ENCODE measurements around the gene KRTAP20-2. TPM values are rescaled to one million over a fixed set of nuclear protein-coding genes. Genes with fewer than 3 reads are reported as not detected.

KRTAP20-2 gene
- total RNA-seq, 2 donors from 2014 or later, result not detected

DNA sequence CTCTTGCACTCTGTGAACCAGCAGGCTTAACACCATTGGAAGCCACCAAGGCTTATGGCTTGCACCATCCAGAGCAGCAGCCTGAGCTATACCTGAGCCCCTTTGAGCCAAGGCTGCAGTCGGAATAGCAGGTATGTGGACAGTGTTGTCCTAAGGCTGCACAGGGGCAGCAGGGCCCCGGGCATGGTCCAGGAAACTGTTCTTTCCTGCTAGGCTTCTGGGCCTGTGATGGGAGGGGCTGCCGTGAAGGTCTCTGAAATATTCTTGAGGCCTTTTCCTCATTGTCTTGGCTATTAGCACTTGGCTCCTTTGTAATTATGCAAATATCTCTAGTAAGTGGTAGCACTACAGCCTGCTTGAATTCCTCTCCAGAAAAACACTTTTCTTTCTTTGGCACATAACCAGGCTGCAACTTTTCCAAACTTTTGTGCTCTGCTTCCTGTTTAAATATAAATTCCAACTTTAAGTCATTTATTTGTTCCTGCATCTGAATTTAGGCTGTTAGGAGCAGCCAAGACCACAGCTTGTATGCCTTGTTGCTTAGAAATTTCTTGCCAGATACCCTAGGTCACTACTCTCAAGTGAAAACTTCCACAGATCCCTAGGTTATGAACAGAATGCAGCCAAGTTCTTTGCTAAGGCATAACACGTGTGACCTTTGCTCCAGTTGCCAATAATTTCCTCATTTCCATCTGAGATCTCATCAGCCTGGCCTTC lies 9.4 kb upstream of the KRTAP20-2 start:
- no peaks in the 10 kb centered on the region for H3K4me1 Mint-ChIP-seq
- H3K27me3 Mint-ChIP-seq, result no peaks in the 10 kb centered on the region
- no peak for DNase-seq
- H3K27ac Mint-ChIP-seq, result no peak overlapping the region
- no peak overlapping the region for H3K4me3 Mint-ChIP-seq
- H3K36me3 Mint-ChIP-seq (ENCODE audit: low read depth), result no peaks in the 10 kb centered on the region
- H3K9me3 ChIP-seq (ENCODE audit: control insufficient read depth, low read length, poor library complexity, severe bottlenecking), result no peaks in the 10 kb centered on the region
- ATAC-seq, result no peak

DNA sequence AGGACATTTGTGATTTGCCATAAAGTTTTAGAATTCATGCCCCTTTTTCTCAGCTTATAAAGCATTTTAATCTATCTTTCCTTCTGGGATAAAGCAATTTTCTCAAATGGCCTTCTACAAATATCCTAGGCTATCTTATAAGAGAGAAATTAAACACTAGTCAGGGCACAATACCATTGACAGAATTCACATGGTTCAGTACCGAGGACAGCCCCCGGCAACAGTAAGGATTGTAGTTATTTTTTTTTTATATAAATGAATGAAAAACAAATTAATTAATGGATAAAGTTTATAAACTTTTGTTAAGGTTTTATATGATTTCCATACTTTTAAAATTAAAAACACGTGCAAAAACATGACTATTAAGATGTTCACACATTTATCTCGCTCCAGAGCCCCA lies 6.9 kb upstream of the KRTAP20-2 start:
- Mint-ChIP-seq H3K27me3 (no peaks in the 10 kb centered on the region), H3K4me1 (no peaks in the 10 kb centered on the region), H3K36me3 (ENCODE audit: low read depth) (no peaks in the 10 kb centered on the region), H3K27ac (no peak overlapping the region), H3K4me3 (no peak overlapping the region)
- DNase-seq (no peak), ATAC-seq (no peak)
- H3K9me3 ChIP-seq (ENCODE audit: control insufficient read depth, low read length, poor library complexity, severe bottlenecking), result no peaks in the 10 kb centered on the region

DNA sequence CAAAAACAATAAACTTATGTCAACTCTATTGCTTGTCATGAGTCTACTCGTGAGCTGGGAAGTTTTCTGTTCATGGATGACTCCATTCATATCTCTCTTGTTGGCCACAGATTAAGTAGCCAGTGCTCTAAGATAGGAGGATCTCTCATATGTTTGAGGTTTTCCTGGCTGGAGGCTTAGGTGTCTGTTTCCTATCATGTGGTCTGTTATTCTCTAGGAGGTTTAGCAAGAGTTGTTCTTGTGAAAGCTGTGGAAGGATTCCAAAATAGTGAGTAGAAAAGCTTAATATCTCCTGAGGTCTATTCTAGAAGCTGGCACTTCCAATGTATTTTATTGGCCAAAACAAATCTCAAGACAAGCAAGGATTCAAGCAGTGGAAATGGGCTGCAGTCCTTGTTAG lies 5.8 kb upstream of the KRTAP20-2 start:
- ATAC-seq (no peak), DNase-seq (no peak)
- Mint-ChIP-seq H3K4me3 (no peak overlapping the region), H3K27me3 (no peaks in the 10 kb centered on the region), H3K36me3 (ENCODE audit: low read depth) (no peaks in the 10 kb centered on the region), H3K27ac (no peak overlapping the region), H3K4me1 (no peaks in the 10 kb centered on the region)
- no peaks in the 10 kb centered on the region for H3K9me3 ChIP-seq (ENCODE audit: control insufficient read depth, low read length, poor library complexity, severe bottlenecking)

- no peaks in the 10 kb centered on the region for H3K9me3 ChIP-seq (ENCODE audit: control insufficient read depth, low read length, poor library complexity, severe bottlenecking)
- no peak overlapping the region for H3K4me3 Mint-ChIP-seq
- no peak overlapping the region for H3K27ac Mint-ChIP-seq
- ATAC-seq (no peak), DNase-seq (no peak)
- no peaks in the 10 kb centered on the region for H3K27me3 Mint-ChIP-seq
- no peaks in the 10 kb centered on the region for H3K4me1 Mint-ChIP-seq
- no peaks in the 10 kb centered on the region for H3K36me3 Mint-ChIP-seq (ENCODE audit: low read depth)
These were observed 3.7 kb downstream of the KRTAP20-2 start for GRCh38 chr21:30638686-30639085.

DNA sequence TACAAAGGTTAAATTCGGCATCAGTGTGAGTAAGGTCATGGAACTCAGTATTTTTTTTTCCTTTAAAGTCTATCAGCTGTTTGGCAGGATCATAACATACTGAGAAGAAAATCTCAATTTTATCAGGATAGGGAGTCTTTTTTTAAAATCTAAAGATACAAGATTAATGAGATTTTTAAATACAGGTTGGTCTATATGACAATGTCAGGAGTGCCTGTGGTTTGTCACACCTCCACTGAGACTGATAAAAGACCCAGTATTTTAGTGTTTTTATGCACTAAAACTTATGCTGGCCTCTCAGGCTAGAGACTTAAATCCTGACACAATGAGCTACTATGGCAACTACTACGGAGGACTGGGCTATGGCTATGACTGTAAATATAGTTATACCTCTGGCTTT lies 7.6 kb downstream of the KRTAP20-2 start, which contains the start of gene KRTAP20-3:
Gene KRTAP20-3, plus strand, starts transcription at position 301 of the 400 bp plus-strand sequence.
- Mint-ChIP-seq H3K27me3 (no peaks in the 10 kb centered on the region), H3K36me3 (ENCODE audit: low read depth) (no peaks in the 10 kb centered on the region), H3K4me1 (no peaks in the 10 kb centered on the region), H3K4me3 (no peak within 1 kb of the TSS), H3K27ac (no peak within 1 kb of the TSS)
- no peak for DNase-seq
- H3K9me3 ChIP-seq (ENCODE audit: control insufficient read depth, low read length, poor library complexity, severe bottlenecking), result no peaks in the 10 kb centered on the region
- ATAC-seq, result no peak

DNA sequence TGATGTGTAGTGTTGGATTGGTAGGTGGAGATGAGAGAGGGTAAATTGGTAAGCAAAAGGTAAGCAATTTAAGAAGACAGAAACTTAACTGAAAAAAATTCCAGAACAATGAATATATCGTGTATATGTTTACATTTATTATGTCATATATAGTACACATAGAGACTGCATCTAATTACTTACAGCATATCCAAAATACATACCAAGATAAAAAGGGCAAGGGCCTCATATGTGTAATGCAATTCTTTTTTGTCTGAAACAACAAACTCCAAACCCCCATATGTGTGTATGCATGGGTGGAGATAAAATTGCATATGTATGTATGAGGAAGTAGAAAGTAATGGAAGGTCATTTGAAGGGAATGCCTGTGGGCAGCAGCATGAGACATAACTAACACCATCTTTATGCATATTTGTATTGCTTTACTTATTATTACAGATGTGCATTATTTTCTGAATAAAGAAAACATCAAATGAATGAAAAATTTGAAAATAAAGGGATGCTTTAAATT lies 12.0 kb downstream of the KRTAP20-2 start:
- DNase-seq (no peak), ATAC-seq (no peak)
- Mint-ChIP-seq H3K27me3 (no peaks in the 10 kb centered on the region), H3K4me1 (no peaks in the 10 kb centered on the region), H3K4me3 (no peak overlapping the region), H3K27ac (no peak overlapping the region), H3K36me3 (ENCODE audit: low read depth) (no peaks in the 10 kb centered on the region)
- H3K9me3 ChIP-seq (ENCODE audit: control insufficient read depth, low read length, poor library complexity, severe bottlenecking), result no peaks in the 10 kb centered on the region

DNA sequence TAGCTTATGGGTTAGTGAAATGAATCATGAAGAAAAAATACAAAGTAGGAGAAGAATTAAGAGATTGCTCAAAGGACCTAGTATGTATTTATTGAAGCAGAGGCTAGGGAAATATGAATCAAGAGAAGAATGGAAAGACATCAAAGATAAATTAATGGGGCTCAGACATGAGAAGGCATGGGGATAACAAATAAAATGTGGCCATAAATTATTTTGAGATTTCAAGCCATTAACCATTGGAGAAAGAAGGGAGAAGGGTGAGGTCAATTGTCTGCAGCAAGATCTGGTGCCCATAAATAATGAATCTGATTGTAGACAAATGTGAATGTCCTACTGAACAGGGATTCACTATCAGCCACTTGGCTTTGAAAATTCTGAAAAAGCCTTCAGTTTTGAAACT lies 17.9 kb downstream of the KRTAP20-2 start:
- H3K9me3 ChIP-seq (ENCODE audit: control insufficient read depth, low read length, poor library complexity, severe bottlenecking), result no peaks in the 10 kb centered on the region
- H3K36me3 Mint-ChIP-seq (ENCODE audit: low read depth), result no peaks in the 10 kb centered on the region
- ATAC-seq, result no peak

GRCh38 chr21:30668776-30669175 lies 33.8 kb downstream of the KRTAP20-2 start:
- DNase-seq (no peak), ATAC-seq (no peak)
- no peaks in the 10 kb centered on the region for H3K36me3 Mint-ChIP-seq (ENCODE audit: low read depth)
- H3K9me3 ChIP-seq (ENCODE audit: control insufficient read depth, low read length, poor library complexity, severe bottlenecking), result no peaks in the 10 kb centered on the region
- no peak overlapping the region for H3K27ac Mint-ChIP-seq
- H3K4me3 Mint-ChIP-seq, result no peak overlapping the region
- H3K4me1 Mint-ChIP-seq, result no peaks in the 10 kb centered on the region
- no peaks in the 10 kb centered on the region for H3K27me3 Mint-ChIP-seq

More for the DNA sequence above, 17.9 kb downstream of the KRTAP20-2 start:
- no peak overlapping the region for H3K4me3 Mint-ChIP-seq
- no peaks in the 10 kb centered on the region for H3K4me1 Mint-ChIP-seq
- DNase-seq, result no peak
- no peaks in the 10 kb centered on the region for H3K27me3 Mint-ChIP-seq
- H3K27ac Mint-ChIP-seq, result no peak overlapping the region

- no peak overlapping the region for H3K4me3 Mint-ChIP-seq
- H3K4me1 Mint-ChIP-seq, result no peaks in the 10 kb centered on the region
- no peaks in the 10 kb centered on the region for H3K9me3 ChIP-seq (ENCODE audit: control insufficient read depth, low read length, poor library complexity, severe bottlenecking)
- no peaks in the 10 kb centered on the region for H3K36me3 Mint-ChIP-seq (ENCODE audit: low read depth)
- DNase-seq (no peak), ATAC-seq (no peak)
- H3K27me3 Mint-ChIP-seq, result no peaks in the 10 kb centered on the region
- H3K27ac Mint-ChIP-seq, result no peak overlapping the region
These were observed 38.1 kb downstream of the KRTAP20-2 start for GRCh38 chr21:30672985-30673650.

- Mint-ChIP-seq H3K27ac (no peak overlapping the region), H3K36me3 (ENCODE audit: low read depth) (no peaks in the 10 kb centered on the region), H3K4me1 (no peaks in the 10 kb centered on the region), H3K27me3 (no peaks in the 10 kb centered on the region), H3K4me3 (no peak overlapping the region)
- H3K9me3 ChIP-seq (ENCODE audit: control insufficient read depth, low read length, poor library complexity, severe bottlenecking), result no peaks in the 10 kb centered on the region
- ATAC-seq, result no peak
- no peak for DNase-seq
These were observed 39.3 kb downstream of the KRTAP20-2 start for GRCh38 chr21:30674312-30674711.

DNA sequence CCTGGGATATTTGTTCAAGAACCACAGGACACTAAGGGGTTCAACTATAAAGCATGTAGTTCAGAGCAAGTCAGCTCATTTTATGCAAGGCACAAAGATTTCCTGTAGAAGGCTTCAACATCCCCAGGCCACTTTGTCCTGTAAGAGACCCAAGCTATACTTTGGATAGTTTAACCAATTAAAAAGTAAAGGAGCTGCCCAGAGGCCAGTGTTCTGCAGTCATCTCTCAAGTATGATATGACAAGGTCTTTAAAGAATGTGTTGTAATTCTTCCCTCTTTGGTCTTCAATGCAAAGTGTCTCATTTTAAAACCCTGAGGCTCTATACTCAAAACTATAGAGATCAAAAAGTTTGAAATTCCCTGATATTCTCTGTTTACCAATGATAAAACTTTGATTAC lies 41.7 kb downstream of the KRTAP20-2 start:
- DNase-seq (no peak), ATAC-seq (no peak)
- H3K4me3 Mint-ChIP-seq, result no peak overlapping the region
- H3K27me3 Mint-ChIP-seq, result no peaks in the 10 kb centered on the region
- no peaks in the 10 kb centered on the region for H3K4me1 Mint-ChIP-seq
- H3K36me3 Mint-ChIP-seq (ENCODE audit: low read depth), result no peaks in the 10 kb centered on the region
- no peaks in the 10 kb centered on the region for H3K9me3 ChIP-seq (ENCODE audit: control insufficient read depth, low read length, poor library complexity, severe bottlenecking)
- no peak overlapping the region for H3K27ac Mint-ChIP-seq

- ATAC-seq, result no peak
- Mint-ChIP-seq H3K4me1 (no peaks in the 10 kb centered on the region), H3K27ac (no peak overlapping the region), H3K36me3 (ENCODE audit: low read depth) (no peaks in the 10 kb centered on the region), H3K27me3 (no peaks in the 10 kb centered on the region), H3K4me3 (no peak overlapping the region)
- H3K9me3 ChIP-seq (ENCODE audit: control insufficient read depth, low read length, poor library complexity, severe bottlenecking), result no peaks in the 10 kb centered on the region
- DNase-seq, result no peak
These were observed 45.6 kb downstream of the KRTAP20-2 start for GRCh38 chr21:30680586-30680985.

GRCh38 chr21:30684506-30684905 lies 49.5 kb downstream of the KRTAP20-2 start:
- no peaks in the 10 kb centered on the region for H3K9me3 ChIP-seq (ENCODE audit: control insufficient read depth, low read length, poor library complexity, severe bottlenecking)
- no peak overlapping the region for H3K27ac Mint-ChIP-seq
- no peaks in the 10 kb centered on the region for H3K4me1 Mint-ChIP-seq
- no peak for ATAC-seq
- peaks cover 5% of the 10 kb centered on the region for H3K27me3 Mint-ChIP-seq
- no peaks in the 10 kb centered on the region for H3K36me3 Mint-ChIP-seq (ENCODE audit: low read depth)
- no peak for DNase-seq
- H3K4me3 Mint-ChIP-seq, result no peak overlapping the region

Data from T-helper 17 cell (primary cell).